ENCODE results near the gene FGD6.

GRCh38 chr12:95126736-95127135 lies 90.5 kb downstream of the FGD6 start:
- TF ChIP-seq, protein P1, sequence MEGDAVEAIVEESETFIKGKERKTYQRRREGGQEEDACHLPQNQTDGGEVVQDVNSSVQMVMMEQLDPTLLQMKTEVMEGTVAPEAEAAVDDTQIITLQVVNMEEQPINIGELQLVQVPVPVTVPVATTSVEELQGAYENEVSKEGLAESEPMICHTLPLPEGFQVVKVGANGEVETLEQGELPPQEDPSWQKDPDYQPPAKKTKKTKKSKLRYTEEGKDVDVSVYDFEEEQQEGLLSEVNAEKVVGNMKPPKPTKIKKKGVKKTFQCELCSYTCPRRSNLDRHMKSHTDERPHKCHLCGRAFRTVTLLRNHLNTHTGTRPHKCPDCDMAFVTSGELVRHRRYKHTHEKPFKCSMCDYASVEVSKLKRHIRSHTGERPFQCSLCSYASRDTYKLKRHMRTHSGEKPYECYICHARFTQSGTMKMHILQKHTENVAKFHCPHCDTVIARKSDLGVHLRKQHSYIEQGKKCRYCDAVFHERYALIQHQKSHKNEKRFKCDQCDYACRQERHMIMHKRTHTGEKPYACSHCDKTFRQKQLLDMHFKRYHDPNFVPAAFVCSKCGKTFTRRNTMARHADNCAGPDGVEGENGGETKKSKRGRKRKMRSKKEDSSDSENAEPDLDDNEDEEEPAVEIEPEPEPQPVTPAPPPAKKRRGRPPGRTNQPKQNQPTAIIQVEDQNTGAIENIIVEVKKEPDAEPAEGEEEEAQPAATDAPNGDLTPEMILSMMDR (conservative IDR thresholded peaks at IDR 0.05 in 1 of 2, IDR thresholded peaks at IDR 0.05 in 1 of 2; ENCODE audit: low read depth in 1 of 2, low read length in 2 of 2), result no peak
- TF ChIP-seq EZH2 (IDR thresholded peaks at IDR 0.05; ENCODE audit: low read length, missing control alignments), result no peak

Data from fibroblast of lung (primary cell).